Activated T-helper 1 cell treated with Interleukin-2 at 50 U/mL for 16 hours (primary cell): Measurements from ENCODE around the gene SYNJ1.
"Not testable (repeated sequence)": the region's sequence is repeated elsewhere in the genome, so short reads cannot be mapped to it uniquely, and the experiment has no call there.

Experiments
- DNase-seq: peaks from one replicate; pipeline ENCODE4 v3.0.0-alpha.2; 2020; ENCODE audit warnings: low read depth

The SYNJ1 gene

DNA sequence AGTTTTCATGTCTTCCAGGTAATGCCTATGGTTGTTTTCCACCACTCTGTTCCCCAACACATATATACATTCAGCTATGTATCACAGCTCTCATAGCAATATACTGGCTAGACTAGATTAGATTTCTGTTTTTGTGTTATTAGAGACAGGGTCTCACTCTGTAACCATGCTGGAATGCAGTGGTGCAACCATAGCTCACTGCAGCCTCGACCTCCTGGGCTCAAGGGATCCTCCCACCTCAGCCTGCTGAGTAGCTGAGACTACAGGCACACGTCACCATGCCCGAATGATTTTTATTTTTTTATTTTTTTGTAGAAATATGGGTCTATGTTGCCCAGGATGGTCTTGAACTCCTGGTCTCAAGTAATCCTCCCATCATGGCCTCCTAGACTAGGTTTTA is 37.7 kb downstream of the SYNJ1 start:
- DNase-seq = no peak

DNA sequence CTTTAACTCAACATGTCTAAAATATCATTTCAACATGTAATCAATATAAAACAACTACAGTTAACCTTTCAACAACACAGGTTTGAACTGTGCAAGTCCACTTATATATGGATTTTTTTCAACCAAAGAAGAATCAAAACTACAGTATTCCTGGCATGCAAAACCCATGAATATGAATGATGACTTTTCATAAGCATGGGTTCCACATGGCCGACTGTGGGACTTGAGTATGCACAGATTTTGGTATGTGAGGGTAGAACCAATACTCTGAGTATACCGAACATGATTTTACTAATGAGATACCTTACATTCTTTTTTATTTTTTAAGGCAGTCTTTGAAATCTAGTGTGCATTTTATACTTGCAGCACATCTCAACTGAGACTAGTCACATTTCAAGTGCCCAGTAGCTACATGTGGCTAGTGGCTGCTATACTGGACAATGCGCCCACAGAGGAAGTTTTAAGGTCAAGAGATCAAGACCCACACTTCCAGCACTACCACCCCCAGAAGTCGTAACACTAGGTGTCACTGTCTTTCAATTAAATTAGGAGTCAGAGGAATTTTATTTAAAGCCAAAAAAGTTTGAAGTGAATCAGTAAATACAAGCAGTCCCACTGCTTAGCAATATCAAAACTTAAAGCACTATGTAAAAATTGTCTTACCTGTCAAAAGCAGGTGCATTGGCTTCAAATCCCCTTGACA is 40.0 kb downstream of the SYNJ1 start:
- DNase-seq = no peak

- DNase-seq = no peak
These were observed 44.9 kb downstream of the SYNJ1 start for GRCh38 chr21:32682696-32683474.

DNA sequence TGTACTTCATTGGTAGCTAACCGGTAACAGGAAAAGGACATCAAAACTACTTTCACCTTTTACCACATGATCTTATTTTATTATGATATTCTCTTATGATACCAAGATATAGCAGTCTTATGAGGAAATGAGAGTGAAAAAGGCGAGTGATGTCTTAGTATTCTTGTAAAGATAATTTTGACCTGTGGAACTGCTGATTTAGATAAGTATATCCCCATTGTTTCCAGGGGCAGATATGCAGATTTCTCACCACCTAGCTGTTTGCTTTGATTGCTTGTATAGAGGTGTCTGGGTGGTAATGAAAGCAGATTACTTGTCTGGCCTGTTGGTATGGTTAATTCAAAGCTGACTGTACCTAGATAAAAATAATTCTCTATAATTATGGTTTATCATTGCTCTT is 53.1 kb downstream of the SYNJ1 start:
- DNase-seq = no peak

DNA sequence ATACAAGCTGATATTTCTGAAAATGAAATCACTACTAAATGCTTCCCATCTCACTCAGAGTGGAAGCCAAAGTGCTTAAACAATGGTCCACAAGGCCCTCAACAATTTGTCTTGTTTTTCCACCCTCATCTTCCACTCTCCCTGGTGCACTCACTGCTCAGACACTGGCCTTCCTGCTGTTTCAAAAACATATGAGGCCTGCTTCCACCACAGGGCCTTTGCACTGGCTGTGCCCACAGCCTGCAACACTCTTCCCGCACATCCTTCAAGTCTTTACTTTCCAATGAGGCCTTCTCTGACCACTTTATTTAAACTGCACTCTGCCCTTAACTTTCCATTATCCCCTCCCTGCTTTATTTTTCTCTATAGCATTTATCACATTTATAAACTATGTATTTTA is 53.8 kb downstream of the SYNJ1 start:
- DNase-seq = no peak

GRCh38 chr21:32666258-32666657 is 61.6 kb downstream of the SYNJ1 start:
- no peak for DNase-seq

DNA sequence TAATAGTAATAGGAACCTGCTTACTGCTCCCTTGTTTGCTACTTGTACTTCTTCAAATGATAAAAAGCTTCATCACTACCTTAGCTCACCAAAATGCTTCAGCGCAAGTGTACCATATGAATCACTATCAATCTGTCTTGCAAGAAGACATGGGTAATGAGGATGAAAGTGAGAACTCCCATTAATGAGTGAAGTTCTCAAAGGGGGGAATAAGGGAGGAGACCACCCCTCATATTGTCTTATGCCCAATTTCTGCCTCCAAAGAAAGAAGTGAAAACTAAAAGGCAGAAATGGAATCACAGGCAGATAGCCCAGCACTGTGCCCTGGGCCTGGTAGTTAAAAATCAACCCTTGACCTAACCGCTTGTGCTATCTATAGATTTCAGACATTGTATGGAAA is 63.7 kb downstream of the SYNJ1 start:
- DNase-seq = not testable (repeated sequence)

- not testable (repeated sequence) for DNase-seq
These were observed 65.8 kb downstream of the SYNJ1 start for GRCh38 chr21:32661981-32662380.

GRCh38 chr21:32661026-32661782 is 66.6 kb downstream of the SYNJ1 start:
- not testable (repeated sequence) for DNase-seq

DNA sequence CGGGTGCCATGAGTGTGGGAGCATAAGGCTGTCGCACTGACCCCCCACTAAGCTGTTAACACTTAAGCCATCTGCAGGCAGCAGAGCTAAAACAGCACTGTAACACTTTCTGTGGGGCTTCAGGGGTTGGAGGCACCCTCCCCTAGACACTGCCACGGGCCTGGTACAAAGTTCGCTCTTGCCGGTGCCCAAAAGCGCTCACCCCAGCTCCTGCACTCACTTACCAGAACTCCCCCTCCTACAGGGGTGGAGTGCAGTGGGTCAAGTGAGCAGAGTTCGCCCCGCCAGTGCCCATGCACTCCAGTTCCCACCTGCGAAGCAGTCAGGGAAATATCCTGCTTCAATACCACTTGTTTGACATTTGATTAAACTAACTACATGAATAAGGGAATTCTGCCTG is 69.3 kb downstream of the SYNJ1 start:
- no peak for DNase-seq

DNA sequence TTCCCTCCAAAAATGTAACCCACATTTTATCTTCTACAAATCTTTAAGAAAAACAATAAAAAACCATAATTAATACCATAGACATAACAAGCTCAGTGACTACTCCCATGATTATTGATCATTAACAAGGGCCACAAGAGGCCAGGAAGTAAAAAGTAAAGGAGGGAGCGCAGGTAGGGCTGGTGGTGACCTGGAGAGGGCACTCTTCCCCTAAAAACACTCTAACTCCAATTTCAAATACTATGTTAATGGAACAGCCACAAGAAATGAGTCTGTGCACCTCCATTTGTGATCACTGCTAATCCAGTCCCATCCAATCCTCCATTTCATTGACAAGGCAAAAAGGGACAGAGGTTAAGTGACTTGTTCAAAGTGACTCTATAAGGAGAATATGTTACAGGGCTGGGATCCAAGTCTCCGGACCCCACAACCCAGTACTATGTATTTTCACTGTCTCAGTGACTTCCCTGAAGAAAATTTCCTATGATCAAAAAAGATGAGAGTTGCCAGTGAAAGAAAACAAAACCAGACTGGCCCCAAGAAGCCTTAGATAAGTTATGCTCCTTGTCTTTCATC is 74.4 kb downstream of the SYNJ1 start:
- no peak for DNase-seq

GRCh38 chr21:32648165-32648564 is 79.6 kb downstream of the SYNJ1 start:
- no peak for DNase-seq

- no peak for DNase-seq
These were observed 82.3 kb downstream of the SYNJ1 start for GRCh38 chr21:32645261-32646182.

GRCh38 chr21:32641710-32642698 is 85.8 kb downstream of the SYNJ1 start:
- no peak for DNase-seq

DNA sequence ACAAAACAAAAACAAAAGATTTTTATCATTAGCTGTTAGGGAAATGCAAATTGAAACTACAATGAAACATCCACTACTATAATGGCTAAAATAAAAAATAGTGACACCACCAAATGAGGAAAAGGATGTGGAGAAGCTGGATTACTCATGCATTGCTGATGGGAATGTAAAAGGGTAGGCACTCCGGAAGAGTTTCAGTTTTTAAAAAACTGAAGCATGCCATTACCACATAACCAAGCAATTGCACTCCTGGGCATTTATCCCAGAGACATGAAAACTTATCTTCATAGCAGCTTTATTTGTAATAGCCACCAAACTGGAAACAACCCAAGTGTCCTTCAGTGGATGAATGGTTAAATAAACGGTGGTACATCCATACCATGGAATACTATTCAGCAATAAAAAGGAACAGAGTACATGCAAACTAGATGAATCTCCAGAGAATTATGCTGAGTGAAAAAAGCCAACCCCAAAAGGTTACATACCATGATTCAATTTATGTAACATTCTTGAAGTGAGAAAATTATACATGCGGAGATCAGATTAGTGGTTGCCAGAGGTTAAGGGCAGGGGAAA is 101.1 kb downstream of the SYNJ1 start:
- no peak for DNase-seq

GRCh38 chr21:32618218-32618617 is 109.6 kb downstream of the SYNJ1 start:
- DNase-seq = not testable (repeated sequence)

- DNase-seq = no peak
These were observed 114.3 kb downstream of the SYNJ1 start for GRCh38 chr21:32613436-32614043.

DNA sequence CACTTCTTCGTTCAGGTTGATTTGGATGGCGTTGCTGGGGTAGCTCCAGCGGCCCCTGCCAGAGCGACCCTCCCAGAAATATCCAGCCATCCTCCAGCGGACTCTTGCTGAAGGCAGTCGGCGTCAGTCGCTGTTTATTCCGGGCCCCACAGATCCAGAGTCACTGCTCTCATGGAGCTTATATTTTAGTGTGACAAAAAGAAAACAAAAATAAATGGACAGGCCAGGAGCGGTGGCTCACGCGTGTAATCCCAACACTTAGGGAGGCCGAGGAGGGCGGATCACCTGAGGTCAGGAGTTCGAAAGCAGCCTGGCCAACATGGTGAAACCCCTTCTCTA is 114.8 kb downstream of the SYNJ1 start:
- DNase-seq = no peak
